Left lobe of liver (tissue), 2 donors: ENCODE data around the gene KIFC3. TPM values are rescaled to one million over a fixed set of nuclear protein-coding genes. Genes with fewer than 3 reads are reported as not detected.
"Not testable (repeated sequence)": the region's sequence is repeated elsewhere in the genome, so short reads cannot be mapped to it uniquely, and the experiment has no call there.

Source experiments
- ATAC-seq: fragments of 200-7000 bp; cut with Tn5 transposase; one replicate; pipeline ENCODE4 v1.9.1; 2020; ENCODE audit warnings: mild to moderate bottlenecking, moderate library complexity
- DNase-seq: peaks from one replicate; pipeline ENCODE4 v3.0.0-alpha.2; 2020; ENCODE audit warnings: low spot score
- total RNA-seq: library from RNA; stranded (reverse); gene quantifications from one replicate; pipeline ENCODE4 v1.2.1, GENCODE V29; 2021
- donor health status: DM: no; HTN: no; CAD: no; lungs with moderate emphysema.
- donor health status: DM: no; HTN: yes; CAD: no.

Gene KIFC3
- total RNA-seq, 1 donor from 2014 or later: 43.5 TPM

DNA sequence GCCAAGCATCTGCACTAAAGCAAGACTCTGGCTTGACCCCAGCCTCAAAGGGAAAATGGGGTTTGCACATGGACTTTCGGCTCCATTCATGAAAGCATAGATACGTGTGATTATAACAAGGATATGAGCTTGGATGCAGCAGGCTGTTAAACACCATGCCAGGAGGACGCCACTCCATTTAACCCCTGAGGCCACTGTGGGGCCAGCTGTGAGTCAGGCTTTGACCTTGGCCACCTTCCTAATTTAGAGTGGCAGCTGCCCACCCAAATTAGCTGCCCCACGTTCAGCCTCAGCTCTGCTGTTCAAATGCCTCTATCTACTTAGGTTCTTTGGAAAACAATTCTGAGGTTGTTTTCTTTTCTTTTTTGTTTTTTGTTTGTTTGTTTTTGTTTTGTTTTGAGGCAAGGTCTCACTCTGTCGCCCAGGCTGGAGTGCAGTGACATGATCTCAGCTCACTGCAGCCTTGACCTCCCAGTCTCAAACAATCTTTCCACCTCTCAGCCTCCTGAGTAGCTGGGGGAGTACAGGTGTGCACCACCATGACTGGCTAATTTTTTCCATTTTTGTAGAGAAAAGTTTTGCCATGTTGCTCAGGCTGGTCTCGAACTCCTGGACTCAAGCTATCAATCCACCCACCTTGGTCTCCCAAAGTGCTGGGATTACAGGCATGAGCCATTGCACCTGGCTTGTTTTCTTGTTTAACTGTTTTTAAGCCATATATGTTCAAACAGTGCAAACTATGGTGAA lies 23.2 kb upstream of the KIFC3 start:
- no peak for ATAC-seq
- no peak for DNase-seq

DNA sequence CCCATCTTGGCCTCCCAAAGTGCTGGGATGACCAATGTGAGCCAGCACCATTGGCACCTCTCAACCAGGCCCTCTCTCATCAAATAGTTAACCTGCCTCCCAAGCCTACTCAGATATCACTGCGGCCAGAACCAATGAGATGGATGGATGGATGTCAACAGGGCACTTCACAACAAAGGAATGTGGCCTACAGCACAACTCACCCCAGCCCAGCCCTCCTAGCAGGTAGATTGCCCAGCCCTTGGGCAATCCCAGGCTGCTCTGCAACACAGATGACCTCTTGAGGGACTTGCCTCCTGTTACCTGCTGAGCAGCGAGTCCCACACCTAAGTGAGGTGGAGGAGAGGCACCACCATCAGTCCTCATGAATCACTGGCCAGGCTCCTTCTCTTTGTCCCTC lies 22.6 kb upstream of the KIFC3 start:
- ATAC-seq: no peak
- DNase-seq: no peak

DNA sequence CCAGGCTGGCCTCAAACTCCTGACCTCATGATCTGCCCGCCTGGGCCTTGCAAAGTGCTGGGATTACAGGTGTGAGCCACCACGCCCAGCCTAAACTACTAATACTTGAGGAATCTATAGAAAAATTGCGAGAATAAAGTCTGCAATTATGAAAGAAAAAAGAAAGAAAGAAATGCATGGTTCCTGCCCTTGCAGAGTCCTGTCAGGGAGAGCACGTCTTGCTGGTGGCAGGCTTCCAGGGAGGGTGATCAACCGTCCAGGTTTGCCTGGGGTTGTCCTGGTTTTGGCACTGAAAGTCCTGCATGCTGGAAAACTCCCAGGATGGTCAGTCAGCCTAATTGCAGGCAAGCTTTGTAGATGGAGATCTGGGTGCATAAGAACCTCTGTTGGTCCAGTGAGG lies 21.5 kb upstream of the KIFC3 start:
- peak; percentile 90 for DNase-seq
- ATAC-seq: peak; percentile 60

GRCh38 chr16:57822856-57823255 lies 20.6 kb upstream of the KIFC3 start:
- DNase-seq: no peak
- no peak for ATAC-seq

DNA sequence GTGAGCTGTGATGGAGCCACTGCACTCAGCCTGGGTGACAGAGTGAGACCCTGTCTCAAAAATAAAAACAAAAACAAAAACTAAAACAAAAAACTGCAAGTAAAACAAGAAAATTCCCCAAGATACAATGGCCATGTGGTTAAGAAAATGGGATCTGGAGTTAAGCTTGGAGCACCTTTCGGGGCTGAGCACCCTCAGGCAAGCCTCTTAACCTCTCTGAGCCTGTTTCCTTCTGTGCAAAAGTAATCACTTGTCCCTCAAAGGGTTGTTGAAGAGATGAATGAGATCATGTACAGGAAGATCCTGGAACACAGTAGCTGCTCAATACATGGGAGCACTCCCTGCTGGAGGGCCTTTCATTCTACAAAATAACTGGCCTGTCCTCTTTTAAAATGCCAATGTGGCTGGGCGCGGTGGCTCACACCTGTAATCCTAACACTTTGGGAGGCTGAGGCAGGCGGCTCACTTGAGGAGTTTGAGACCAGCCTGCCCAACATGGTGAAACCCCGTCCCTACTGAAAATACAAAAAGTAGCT lies 19.8 kb upstream of the KIFC3 start:
- no peak for ATAC-seq
- DNase-seq: no peak

DNA sequence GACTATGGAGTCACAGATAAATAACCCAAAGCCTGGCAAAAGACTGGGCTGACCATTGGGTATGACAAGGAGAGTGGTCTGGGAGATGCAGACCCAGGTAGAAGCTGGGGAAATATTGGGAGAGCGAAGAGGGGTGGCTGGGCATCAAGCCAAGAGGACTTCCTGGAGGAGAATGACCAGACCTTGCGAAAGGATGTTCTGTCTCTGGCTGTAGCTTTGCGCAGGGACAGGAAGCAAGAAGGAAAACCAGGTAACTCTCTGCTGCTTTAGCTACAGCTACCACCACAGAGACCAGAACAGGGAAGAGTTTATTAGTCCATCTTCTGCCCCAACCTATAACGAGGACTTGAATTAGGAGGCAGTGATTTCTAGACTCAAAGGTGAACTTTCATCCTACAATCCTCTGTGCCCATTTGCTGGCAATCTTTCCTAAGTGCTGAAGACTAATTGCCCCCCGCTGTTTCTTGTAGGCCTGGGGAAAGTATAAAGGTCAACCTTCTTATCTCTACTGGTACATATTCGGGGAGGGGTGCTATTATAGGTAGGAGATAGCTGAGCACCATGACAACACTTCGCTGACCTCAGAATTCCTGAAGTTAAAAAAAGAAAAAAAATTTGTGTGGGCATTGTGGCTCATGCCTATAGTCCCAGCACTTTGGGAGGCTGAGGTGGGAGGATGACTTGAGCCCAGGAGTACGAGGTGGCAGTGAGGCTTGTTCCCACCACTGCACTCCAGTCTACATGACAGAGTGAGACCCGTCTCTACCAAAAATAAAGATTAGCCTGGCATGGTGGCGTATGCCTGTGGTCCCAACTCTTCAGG lies 19.1 kb upstream of the KIFC3 start:
- no peak for DNase-seq
- ATAC-seq: no peak

DNA sequence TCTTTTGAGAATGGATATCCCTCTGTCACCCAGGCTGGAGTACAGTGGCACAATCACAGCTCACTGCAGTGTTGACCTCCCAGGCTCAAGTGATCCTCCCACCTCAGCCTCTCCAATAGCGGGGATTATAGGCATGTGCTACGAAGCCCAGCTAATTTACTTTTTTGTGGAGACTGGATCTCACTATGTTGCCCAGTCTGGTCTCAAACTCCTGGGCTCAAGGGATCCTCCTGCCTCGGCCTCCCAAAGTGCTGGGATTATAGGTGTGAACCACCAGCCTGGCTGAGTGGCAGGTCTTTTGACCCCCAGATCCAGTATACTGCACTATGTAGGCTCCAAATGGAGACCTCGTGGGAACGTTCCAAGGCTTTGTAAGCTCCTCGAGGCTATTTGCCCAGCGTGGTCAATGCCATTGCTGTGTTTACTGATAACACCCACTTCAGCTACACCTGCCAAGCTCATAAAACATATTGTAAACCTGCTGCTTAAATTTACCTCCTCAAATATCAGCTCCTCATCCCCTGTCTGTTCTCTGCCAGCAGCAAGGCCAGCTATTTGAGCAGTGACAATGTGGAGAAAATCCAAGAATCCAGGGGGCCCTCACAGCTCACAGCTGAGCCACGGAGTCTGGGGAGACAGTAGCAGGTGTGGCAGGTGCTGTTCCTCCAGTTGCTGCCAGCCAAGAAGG lies 16.2 kb upstream of the KIFC3 start:
- DNase-seq (no peak), ATAC-seq (no peak)

- ATAC-seq: no peak
Observed at GRCh38 chr16:57817680-57818079, 15.4 kb upstream of the KIFC3 start.

DNA sequence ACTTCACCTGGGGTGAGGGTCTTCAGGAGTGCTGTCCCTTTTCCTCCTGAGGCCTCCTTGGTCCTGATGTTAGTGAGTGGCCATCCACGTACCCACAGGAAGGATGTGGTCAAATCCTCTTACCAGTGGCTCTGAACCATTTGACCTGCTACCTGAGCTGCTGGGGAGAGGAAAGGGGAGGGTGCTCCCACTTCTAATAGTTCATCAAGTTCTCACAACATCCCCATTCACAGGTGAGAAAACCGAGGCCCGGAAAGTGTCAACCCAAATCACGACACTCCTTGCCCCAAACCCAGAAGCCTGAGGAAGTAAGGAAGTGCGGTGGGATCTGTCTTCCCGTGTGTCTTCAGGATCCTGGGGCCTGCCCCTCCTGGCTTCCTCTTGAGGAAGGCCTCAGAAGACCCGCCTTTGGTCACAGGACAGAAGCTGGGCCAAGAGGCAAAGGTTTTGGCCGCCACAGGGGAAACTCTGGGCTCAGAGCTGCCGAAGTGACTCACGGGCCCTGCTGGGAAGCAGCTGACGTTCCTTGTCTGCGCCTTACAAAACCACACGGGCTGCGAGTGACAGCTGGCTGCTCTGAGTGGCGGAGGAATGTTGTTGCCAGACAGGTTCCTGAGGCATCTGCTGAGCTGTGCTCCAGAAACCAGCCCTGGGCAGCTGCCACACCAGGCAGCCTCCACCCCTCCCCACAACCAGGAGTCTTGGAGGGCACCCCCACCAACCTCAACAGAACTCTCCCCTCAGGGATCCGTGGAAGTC lies 13.9 kb upstream of the KIFC3 start:
- ATAC-seq: peak; percentile 63
- peak; percentile 58 for DNase-seq

More at GRCh38 chr16:57817680-57818079, 15.4 kb upstream of the KIFC3 start:
- no peak for DNase-seq

GRCh38 chr16:57814896-57815295 lies 12.6 kb upstream of the KIFC3 start:
- no peak for DNase-seq
- no peak for ATAC-seq

- DNase-seq: no peak
Observed at GRCh38 chr16:57813466-57813865, 11.2 kb upstream of the KIFC3 start.

GRCh38 chr16:57811340-57811739 lies 9.0 kb upstream of the KIFC3 start:
- not testable (repeated sequence) for DNase-seq, ATAC-seq

More at GRCh38 chr16:57813466-57813865, 11.2 kb upstream of the KIFC3 start:
- no peak for ATAC-seq

- peak; percentile 90 for ATAC-seq
- DNase-seq: peak; percentile 93
Observed at GRCh38 chr16:57810197-57811031, 8.1 kb upstream of the KIFC3 start.

- ATAC-seq (peak; percentile 5), DNase-seq (no peak)
Observed at GRCh38 chr16:57809276-57810196, 7.2 kb upstream of the KIFC3 start.

DNA sequence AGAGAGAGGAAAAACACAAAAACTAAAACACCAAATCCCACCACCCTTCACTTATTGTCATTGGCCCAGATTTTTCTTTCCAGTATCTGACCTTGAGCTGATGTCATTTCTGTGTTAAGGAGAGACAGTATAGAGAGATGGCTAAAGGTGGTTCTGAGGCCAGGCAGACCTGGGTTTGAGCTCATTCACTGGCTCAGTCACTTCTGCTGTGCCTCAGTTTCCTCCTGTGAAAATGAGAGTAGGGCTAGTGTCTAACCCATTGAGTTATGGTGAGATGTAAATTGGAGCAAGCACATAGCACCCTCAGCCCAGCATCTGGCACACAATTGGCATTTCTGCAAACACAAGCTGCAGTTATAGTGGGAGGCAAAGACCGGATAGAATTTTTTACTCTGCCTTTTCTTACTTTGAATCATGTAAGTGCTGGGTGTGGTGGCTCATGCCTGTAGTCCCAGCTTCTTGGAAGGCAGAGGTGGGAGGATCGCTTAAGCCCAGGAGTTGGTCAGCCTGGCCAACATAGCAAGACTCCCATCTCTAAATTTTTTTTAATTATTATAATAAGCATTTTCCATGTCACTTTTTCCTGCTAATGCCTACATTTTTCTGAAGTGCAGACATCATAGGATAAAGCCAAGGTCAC lies 6.4 kb upstream of the KIFC3 start:
- no peak for DNase-seq
- no peak for ATAC-seq

- peak; percentile 80 for ATAC-seq
- DNase-seq: peak; percentile 88
Observed at GRCh38 chr16:57807968-57808528, 5.8 kb upstream of the KIFC3 start.

GRCh38 chr16:57807252-57807967 lies 5.1 kb upstream of the KIFC3 start:
- DNase-seq (no peak), ATAC-seq (no peak)
